GM12878 (cell line): Measurements from ENCODE around the gene CD84. TPM values are rescaled to one million over a fixed set of nuclear protein-coding genes. Genes with fewer than 3 reads are reported as not detected.

ENCODE experiments used
- ATAC-seq: fragments of 200-7000 bp; cut with Tn5 transposase; 3 replicates; pipeline ENCODE4 v1.9.1; 2020; ENCODE audit warnings: mild to moderate bottlenecking, moderate library complexity
- BruUV-seq: library from RNA; stranded (reverse); fragments of 400-500 nt; replicated peaks from 2 replicates; lab custom pipeline; 2021; lab: Mats Ljungman, UMichigan
- CTCF ChIA-PET: fragments of 300-600 bp; sonication (Branson Sonifier 250); formaldehyde crosslinking; extraction: SDS; loops from one replicate; lab custom pipeline; 2021; ENCODE audit warnings: inconsistent platforms; lab: Yijun Ruan, JAX
- POLR2A ChIA-PET: fragments of 350-600 bp; formaldehyde crosslinking; extraction: SDS; loops from one replicate; lab custom pipeline; 2021; ENCODE audit warnings: inconsistent platforms; lab: Charles Lee
- RAD21 ChIA-PET: fragments of 300-600 bp; sonication (Branson Sonifier 250); formaldehyde crosslinking; loops from one replicate; lab custom pipeline; 2023; ENCODE audit warnings: antibody characterized with exemption; ENCODE audit not compliant: unreplicated experiment; lab: Charles Lee
- SMC1A ChIA-PET: fragments of 300-600 bp; sonication (Branson Sonifier 250); formaldehyde crosslinking; loops from one replicate; lab custom pipeline; 2023; ENCODE audit not compliant: unreplicated experiment, uncharacterized antibody; lab: Charles Lee
- DNase-seq: peaks from one replicate; pipeline ENCODE4 v3.0.0-alpha.2; 2011; ENCODE audit warnings: low read depth, low spot score
- FAIRE-seq: peaks from 3 replicates; lab custom pipeline; 2011; peaks lifted over from hg19 to GRCh38; lab: Jason Lieb, UNC
- H2AFZ ChIP-seq: 2 replicates; pipeline ENCODE4 v1.6.0; 2011; ENCODE audit warnings: low read depth, low read length, control low read depth; ENCODE audit not compliant: control insufficient read depth
- H3K27ac ChIP-seq: 2 replicates; pipeline ENCODE4 v1.5.1; 2011; ENCODE audit warnings: control low read depth; ENCODE audit not compliant: control insufficient read depth, insufficient read depth
- H3K27me3 ChIP-seq, 2 experiments: replicated peaks in 1 of 2; 2 replicates each; pipeline versions ENCODE4 v1.6.0 to v1.6.1; 2011; ENCODE audit warnings: low read length in 1 of 2; ENCODE audit not compliant: control insufficient read depth in 2 of 2, insufficient read depth in 2 of 2
- H3K36me3 ChIP-seq, 2 experiments: 2 replicates each; pipeline ENCODE4 v1.5.1; 2011; ENCODE audit warnings: low read length in 1 of 2; ENCODE audit not compliant: control insufficient read depth in 2 of 2, insufficient read depth in 2 of 2
- H3K4me1 ChIP-seq: 2 replicates; pipeline ENCODE4 v1.6.1; 2011; ENCODE audit warnings: mild to moderate bottlenecking, low read length, moderate library complexity, mixed read lengths; ENCODE audit not compliant: control insufficient read depth, insufficient read depth
- H3K4me2 ChIP-seq: 2 replicates; pipeline ENCODE4 v1.6.0; 2011; ENCODE audit warnings: control low read depth; ENCODE audit not compliant: control insufficient read depth, insufficient read depth
- H3K4me3 ChIP-seq: fragments of 200-600 bp; sonication (generic); 2 replicates; pipeline ENCODE4 v1.5.1; 2016
- H3K79me2 ChIP-seq: 2 replicates; pipeline ENCODE4 v1.6.0; 2011; ENCODE audit warnings: low read length; ENCODE audit not compliant: control insufficient read depth, insufficient read depth
- H3K9ac ChIP-seq: 2 replicates; pipeline ENCODE4 v1.8.0; 2011; ENCODE audit warnings: low read length, control low read depth, mixed read lengths; ENCODE audit not compliant: control insufficient read depth, insufficient read depth
- H3K9me3 ChIP-seq: replicated peaks from 3 replicates; pipeline ENCODE4 v1.5.1; 2011; ENCODE audit warnings: mild to moderate bottlenecking, low read length; ENCODE audit not compliant: control insufficient read depth, insufficient read depth
- H4K20me1 ChIP-seq: 2 replicates; pipeline ENCODE4 v1.6.0; 2011; ENCODE audit not compliant: control insufficient read depth, insufficient read depth
- CBFB ChIP-seq: IDR thresholded peaks from 2 replicates; pipeline ENCODE4 v1.6.1; 2016; ENCODE audit warnings: antibody characterized with exemption, low read depth
- CEBPZ ChIP-seq: fragments of 150-350 bp; IDR thresholded peaks from 2 replicates; pipeline ENCODE4 v1.6.1; 2016; ENCODE audit warnings: low read depth, low read length
- CREB1 ChIP-seq: IDR thresholded peaks from 2 replicates; pipeline ENCODE4 v1.6.1; 2012; ENCODE audit warnings: low read depth, mild to moderate bottlenecking, inconsistent platforms
- DPF2 ChIP-seq: fragments of 450-650 bp; IDR thresholded peaks from 2 replicates; pipeline ENCODE4 v1.6.1; 2017; ENCODE audit warnings: mild to moderate bottlenecking
- FOXK2 ChIP-seq: fragments of 450-650 bp; IDR thresholded peaks from 2 replicates; pipeline ENCODE4 v1.6.1; 2017; ENCODE audit warnings: mild to moderate bottlenecking, moderate library complexity
- JUNB ChIP-seq: IDR thresholded peaks from 2 replicates; pipeline ENCODE4 v1.6.1; 2016; ENCODE audit warnings: antibody characterized with exemption, mild to moderate bottlenecking
- NFXL1 ChIP-seq: fragments of 450-650 bp; IDR thresholded peaks from 2 replicates; pipeline ENCODE4 v1.6.1; 2017; ENCODE audit warnings: antibody characterized with exemption, mild to moderate bottlenecking, borderline replicate concordance
- POLR2AphosphoS2 ChIP-seq: IDR thresholded peaks from 2 replicates; pipeline ENCODE4 v1.6.1; 2011; ENCODE audit warnings: low read depth, mild to moderate bottlenecking, low read length, improper control_type of control experiment, moderate library complexity
- RUNX3 ChIP-seq: IDR thresholded peaks from 2 replicates; pipeline ENCODE4 v1.6.1; 2012; ENCODE audit warnings: low read length, inconsistent platforms
- SIN3A ChIP-seq: IDR thresholded peaks from 2 replicates; pipeline ENCODE4 v1.6.1; 2012; ENCODE audit warnings: low read depth, low read length, improper control_type of control experiment
- SMAD5 ChIP-seq: IDR thresholded peaks from 2 replicates; pipeline ENCODE4 v1.6.1; 2016; ENCODE audit warnings: antibody characterized with exemption, low read depth
- SP1 ChIP-seq: IDR thresholded peaks from one replicate; pipeline ENCODE4 v1.6.1; 2011; ENCODE audit warnings: low read depth, low read length
- SRF ChIP-seq, 2 experiments: IDR thresholded peaks; 2 replicates each; pipeline ENCODE4 v1.6.1; 2011; ENCODE audit warnings: low read depth in 2 of 2, low read length in 2 of 2, mild to moderate bottlenecking in 1 of 2, moderate library complexity in 1 of 2
- ZBED1 ChIP-seq: IDR thresholded peaks from 2 replicates; pipeline ENCODE4 v1.6.1; 2016; ENCODE audit warnings: borderline replicate concordance
- ZNF687 ChIP-seq: fragments of 450-650 bp; IDR thresholded peaks from 2 replicates; pipeline ENCODE4 v1.6.1; 2017; ENCODE audit warnings: mild to moderate bottlenecking, moderate library complexity
- ZSCAN29 ChIP-seq: fragments of 450-650 bp; IDR thresholded peaks from 2 replicates; pipeline ENCODE4 v1.6.1; 2017; ENCODE audit warnings: mild to moderate bottlenecking, moderate library complexity
- WGBS: methylation state at CpG from one replicate; pipeline ENCODE4 v1.1.6; 2016; ENCODE audit warnings: low lambda C conversion rate; ENCODE audit not compliant: insufficient replicate concordance, insufficient coverage; ENCODE audit errors: missing lambda C conversion rate; 5-methylcytosine and 5-hydroxymethylcytosine counted together
- in situ Hi-C: fragments of 300-500 bp; cut with MboI; formaldehyde crosslinking; loops from 9 replicates; pipeline ENCODE4 v1.14.3; 2018; ENCODE audit warnings: mixed read lengths
- intact Hi-C: fragments of 100-400 bp; cut with micrococcal nuclease; formaldehyde crosslinking; loops from one replicate; pipeline ENCODE4 v1.14.2; 2022; ENCODE audit not compliant: unreplicated experiment
- polyA plus RNA-seq, 11 experiments: library from polyadenylated mRNA; depleted of rRNA in 4 of 11; unstranded in 6 of 11; stranded (reverse) in 5 of 11; fragments of >200 nt; fragmentation: Nextera tagmentation in 4 of 11; fragmentation: Illumina TruSeq in 1 of 11; extraction: Ambion mirVana in 4 of 11; extraction: Trizol in 1 of 11; gene quantifications; 1 replicate in 1 of 11; 2 replicates in 10 of 11; pipeline versions ENCODE4 v1.2.1 to v1.2.3, GENCODE V29; 2011 to 2016; ENCODE audit warnings: inconsistent platforms in 2 of 11, missing spikeins in 2 of 11, low read depth in 1 of 11
- total RNA-seq, 4 experiments: library from RNA; depleted of rRNA in 3 of 4; stranded (reverse); fragments of >200 nt in 3 of 4; fragmentation: Illumina TruSeq in 1 of 4; extraction: Trizol in 1 of 4; gene quantifications; 2 replicates each; pipeline versions ENCODE4 v1.2.1 to v1.2.3, GENCODE V29; 2013 to 2021

Gene CD84
- total and polyA plus RNA-seq, 10 of the 15 experiments (the other 5 are each of a cell fraction or from before 2014, with no cell fraction given), result 3.4 to 20.3 (median 11.7) TPM

GRCh38 chr1:160624464-160624863 lies 45.2 kb upstream of the CD84 start (continued):
- peak; percentile 62; the same call in 1 of the 2 replicates for TF ChIP-seq ZNF687
- no peak for TF ChIP-seq SIN3A

GRCh38 chr1:160623862-160624261 lies 44.6 kb upstream of the CD84 start:
- DNase-seq, result no peak
- POLR2A ChIA-PET, result interaction anchor here (0.7 to 6.0 kb wide), 6 partner anchors 21 to 180 kb away, joined by 3 to 68 read pairs (median 6); partner anchors contain the start of genes CD48 and SLAMF1
- CTCF ChIA-PET, result interaction anchor here (0.7 to 2.8 kb wide), 12 partner anchors 9 to 195 kb away, joined by 3 to 14 read pairs (median 4); partner anchors contain the start of gene SLAMF1
- no peaks in the 10 kb centered on the region for H4K20me1 ChIP-seq
- peak overlapping the region; percentile 36 for H3K9ac ChIP-seq
- WGBS, result 0% methylated on average over 1 of the region's 1 CpG
- SMC1A ChIA-PET, result interaction anchor here (0.7 to 17.6 kb wide), 11 partner anchors 15 to 196 kb away, joined by 3 to 259 read pairs (median 4); partner anchors contain the start of genes CD48 and SLAMF1
- peak overlapping the region; percentile 35 for H3K4me3 ChIP-seq
- BruUV-seq, result no TSS peak
- intact Hi-C loops, result no loop called here
- peaks cover 62% of the 10 kb centered on the region for H3K79me2 ChIP-seq
- H3K9me3 ChIP-seq, result no peaks in the 10 kb centered on the region
- no peak for FAIRE-seq
- RAD21 ChIA-PET, result interaction anchor here (0.6 to 15.7 kb wide), 13 partner anchors 9 to 195 kb away, joined by 3 to 194 read pairs (median 4); partner anchors contain the start of gene SLAMF1
- no peak overlapping the region for H2AFZ ChIP-seq
- in situ Hi-C loops, result no loop called here
- H3K4me1 ChIP-seq, result peaks cover 69% of the 10 kb centered on the region
- peak overlapping the region; percentile 66 for H3K4me2 ChIP-seq
- peak; percentile 35 for ATAC-seq
- peaks cover 13 to 27% of the 10 kb centered on the region in 2 experiments for H3K36me3 ChIP-seq
- peak overlapping the region; percentile 92 for H3K27ac ChIP-seq
- no peaks in the 10 kb centered on the region for H3K27me3 ChIP-seq
- TF ChIP-seq ZBED1 (0 out of 2 replicates have a peak, but pooled peaks have one; percentile 3), RUNX3 (peak; percentile 89), DPF2 (peak; percentile 21; the same call in 1 of the 2 replicates), FOXK2 (no peak), POLR2AphosphoS2 (peak; percentile 18; the same call in 1 of the 2 replicates), SMAD5 (no peak), SP1 (peak; percentile 45), NFXL1 (no peak), ZSCAN29 (0 out of 2 replicates have a peak, but pooled peaks have one; percentile 10), SRF (IDR thresholded peaks at IDR 0.05; ENCODE audit: low read depth in 2 of 2, low read length in 2 of 2) (no peak), CREB1 (0 out of 2 replicates have a peak, but pooled peaks have one; percentile 28), CBFB (peak; percentile 35; the same call in 1 of the 2 replicates), JUNB (0 out of 2 replicates have a peak, but pooled peaks have one; percentile 8), CEBPZ (no peak)
